Measurements from ENCODE around the gene CD300LB. TPM values are rescaled to one million over a fixed set of nuclear protein-coding genes. Genes with fewer than 3 reads are reported as not detected.
"Not testable (repeated sequence)": the region's sequence is repeated elsewhere in the genome, so short reads cannot be mapped to it uniquely, and the experiment has no call there.

CD300LB gene
- under 1 TPM; 0.22 to 0.44 (median 0.25) TPM for polyA plus RNA-seq (ENCODE audit: insufficient read depth in 1 of 5, insufficient read length in 5 of 5, low replicate concordance in 1 of 5)
- long read RNA-seq, donor 1, result 0 reads
- long read RNA-seq, donor 2, result 0 reads
- long read RNA-seq, donor 3, result 0 reads
- long read RNA-seq, donor 4, result 0 reads
- long read RNA-seq, donor 5, result 0 reads
- long read RNA-seq, donor 6, result 0 reads
- long read RNA-seq, donor 7, result 0 reads
- long read RNA-seq, donor 8, result 0 reads

DNA sequence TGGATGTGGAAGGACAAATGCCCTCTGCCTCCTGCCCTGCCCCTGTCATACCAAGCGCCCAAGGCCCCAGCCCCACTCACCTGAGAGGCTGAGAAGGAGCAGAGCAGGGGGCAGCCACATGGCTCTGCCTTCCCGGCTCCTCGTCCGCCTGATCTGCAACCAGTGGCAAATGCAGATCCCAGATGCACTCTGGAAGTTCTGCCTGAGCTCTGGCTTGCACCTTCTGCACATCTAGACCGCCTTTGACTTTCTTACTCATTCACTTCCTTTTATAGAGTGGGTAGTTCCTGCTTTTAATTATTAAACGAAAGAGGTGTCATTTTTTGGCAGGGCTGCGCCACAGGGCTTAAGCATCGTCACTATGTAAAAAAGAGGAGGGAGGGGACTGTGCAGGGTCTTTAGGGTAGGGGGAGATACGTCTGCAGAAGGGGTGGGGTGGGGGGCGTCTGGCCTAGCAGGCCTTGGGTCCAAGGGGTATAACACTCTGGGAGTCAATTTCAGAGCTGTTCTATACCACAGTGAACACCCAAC lies at the start of gene CD300LB:
CD300LB (minus strand) TSS at position 245 of the 531 bp plus-strand sequence; CDS start at position 120, 125 bp downstream.
- DNase-seq, result no peak

DNA sequence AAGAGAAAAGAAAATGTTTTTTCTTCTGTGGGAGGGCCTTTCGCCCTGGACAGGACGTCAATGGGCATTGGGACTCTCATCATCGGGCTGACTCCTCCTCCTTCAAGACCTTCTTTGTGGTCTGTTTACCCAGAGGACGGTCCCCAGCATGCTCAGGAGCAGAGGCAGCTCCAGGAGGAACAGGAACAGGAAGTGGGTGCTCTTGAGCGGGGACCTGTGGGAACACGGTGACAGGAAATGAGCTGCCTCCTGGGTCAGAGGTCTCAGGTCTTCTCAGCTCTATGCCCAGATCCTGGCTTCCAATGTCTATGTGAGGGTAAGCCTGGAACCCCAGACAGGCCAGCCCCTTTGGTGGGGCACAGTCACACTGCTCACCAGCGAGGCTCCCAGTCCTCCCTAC lies 48.6 kb upstream of the CD300LB start:
- no peak for DNase-seq

DNA sequence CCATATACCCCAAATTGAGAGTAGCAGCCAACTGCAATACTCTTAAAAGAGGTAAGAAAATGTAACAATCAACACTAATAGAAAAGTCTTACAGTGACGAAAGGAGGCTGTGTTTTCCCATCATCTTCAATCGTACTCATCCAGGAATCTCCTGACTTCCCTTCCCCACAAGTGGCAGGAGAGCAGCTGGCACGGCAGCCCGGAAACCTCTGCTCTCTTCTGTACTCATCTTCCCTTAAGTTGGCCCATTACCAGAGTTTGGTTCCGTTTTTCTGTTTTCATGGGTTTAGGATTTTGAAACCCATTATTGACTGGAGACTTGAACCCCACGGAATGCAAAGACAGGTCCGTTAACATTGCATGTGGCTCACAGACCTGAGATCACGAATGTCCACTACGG lies 47.7 kb upstream of the CD300LB start:
- DNase-seq, result no peak

DNA sequence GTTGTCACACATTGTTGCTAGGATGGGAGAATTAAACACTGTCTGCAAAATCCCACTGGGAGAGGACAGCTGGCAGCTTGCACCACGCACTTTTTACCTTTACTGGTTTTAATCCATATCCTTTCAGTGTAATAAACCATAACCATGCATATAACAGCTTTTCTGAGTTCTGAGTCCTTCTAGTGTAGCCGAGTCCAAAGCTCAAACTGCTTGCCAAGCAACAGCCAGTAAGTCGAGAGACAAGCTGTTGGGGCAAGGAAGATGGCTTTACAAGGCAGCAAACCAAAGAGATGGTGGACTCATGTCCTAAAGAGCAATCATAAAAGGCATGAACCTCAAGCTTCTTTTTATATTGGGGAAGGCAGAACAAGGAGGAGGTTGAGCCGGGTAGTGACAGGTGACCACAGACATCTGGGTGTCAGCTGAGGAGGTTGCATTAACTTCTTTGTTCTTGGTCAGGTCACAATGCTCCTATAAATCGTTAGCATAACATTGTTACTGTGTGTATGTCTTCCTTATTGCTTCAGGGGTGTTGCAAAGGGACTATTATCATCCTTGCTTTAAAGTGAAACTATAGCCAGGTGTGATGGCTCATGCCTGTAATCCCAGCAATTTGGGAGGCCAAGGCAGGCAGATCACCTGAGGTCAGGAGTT lies 43.3 kb upstream of the CD300LB start:
- DNase-seq, result no peak

DNA sequence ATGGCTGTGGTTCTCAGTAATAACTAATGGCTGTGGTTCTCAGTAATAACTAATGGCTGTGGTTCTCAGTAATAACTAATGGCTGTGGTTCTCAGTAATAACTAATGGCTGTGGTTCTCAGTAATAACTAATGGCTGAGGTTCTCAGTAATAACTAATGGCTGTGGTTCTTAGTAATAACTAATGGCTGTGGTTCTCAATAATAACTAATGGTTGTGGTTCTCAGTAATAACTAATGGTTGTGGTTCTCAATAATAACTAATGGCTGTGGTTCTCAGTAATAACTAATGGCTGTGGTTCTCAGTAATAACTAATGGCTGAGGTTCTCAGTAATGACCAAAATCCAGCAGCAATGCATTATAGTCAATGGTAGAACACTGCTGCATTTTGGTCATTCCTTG lies 42.4 kb upstream of the CD300LB start:
- DNase-seq, result not testable (repeated sequence)

DNA sequence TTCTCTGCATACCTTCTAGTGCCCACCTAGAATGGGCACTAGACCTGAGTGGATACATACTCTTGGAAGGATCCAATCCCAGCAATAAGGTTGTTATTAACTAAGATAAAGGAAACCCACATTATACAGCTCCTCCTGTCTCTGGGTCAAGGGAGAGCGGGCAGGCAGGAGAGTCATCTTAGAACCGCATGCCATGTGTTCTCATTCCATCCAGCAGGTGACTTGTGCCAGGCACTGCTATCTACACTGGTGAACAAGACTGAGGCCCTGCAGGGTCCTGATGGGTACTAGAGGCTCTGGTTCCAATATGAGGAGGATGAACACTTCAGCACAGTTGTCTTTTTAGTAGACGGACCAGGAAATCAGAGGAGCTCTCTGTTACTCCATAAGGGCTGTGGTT lies 41.9 kb upstream of the CD300LB start:
- no peak for DNase-seq

DNA sequence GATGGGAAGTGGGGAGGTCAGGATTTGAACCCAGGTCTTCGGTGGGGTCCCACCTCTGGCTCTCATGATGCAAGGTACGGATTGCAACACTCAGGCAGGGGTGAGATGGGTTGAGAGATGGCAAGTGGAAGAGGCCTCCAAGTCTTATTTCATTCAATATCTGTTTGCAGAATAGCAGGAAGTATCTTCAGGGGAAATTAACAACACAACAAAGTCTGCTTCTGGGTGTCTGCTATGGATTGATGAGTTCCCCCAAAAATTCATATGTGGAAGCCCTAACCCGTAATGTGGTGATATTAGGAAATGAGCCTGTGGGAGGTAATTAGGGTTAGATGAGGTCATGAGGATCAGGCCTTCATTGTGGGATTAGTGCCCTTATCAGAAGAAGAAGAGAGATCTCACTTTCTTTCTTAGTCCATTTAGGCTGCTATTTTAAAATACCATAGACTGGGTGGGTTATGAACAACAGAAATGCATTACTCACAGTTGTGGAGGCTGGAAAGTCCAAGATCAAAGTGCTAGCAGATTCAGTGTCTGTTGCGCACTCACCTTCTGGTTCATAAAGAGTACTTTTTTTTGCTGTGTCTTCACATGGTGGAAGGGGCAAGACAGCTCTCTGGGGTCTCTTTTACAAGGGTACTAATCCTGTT lies 40.5 kb upstream of the CD300LB start:
- DNase-seq, result no peak

DNA sequence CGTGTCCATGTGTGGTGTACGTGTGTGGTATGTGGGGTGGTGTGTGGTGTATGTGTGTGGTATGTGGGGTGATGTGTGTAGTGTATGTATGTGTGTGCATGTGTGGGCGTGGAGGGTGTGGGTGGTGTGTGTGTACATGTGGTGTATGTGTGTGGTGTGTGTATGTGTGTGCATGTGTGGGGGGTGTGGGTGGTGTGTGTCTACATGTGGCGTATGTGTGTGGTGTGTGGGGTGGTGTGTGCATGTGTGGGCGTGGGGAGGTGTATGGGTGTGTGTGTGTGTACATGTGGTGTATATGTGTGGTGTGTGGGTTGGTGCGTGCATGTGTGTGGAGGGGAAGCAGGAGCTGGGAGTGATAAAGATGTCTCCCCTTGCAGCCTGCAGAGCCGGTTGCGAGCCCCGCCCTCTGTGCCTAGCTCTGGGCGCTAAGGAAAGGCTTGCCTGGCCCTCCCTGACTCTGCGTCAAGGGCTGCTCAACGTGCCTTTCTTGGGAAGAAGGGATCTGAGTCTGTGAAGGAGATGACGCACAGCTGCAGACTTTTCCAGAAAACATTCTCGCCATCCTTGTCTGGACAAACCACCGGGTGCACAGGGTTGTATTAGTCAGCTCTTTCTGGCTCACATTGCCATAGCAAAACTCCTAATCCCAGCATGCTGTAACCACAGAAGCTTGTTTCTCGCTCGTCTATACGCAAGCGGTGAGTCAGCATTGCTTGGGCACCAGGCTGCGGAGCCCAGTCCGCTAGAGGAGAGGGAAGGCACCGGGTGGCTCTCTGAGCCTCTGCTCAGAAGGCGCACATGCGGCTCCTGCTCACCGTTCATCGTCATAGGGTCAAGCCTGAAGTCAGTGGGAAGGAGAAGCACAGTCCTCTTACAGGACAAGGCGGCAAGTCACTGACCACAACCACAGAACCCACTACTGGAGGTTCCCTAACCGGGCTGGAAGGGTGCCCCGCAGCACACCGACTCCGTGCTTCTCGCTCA lies 38.0 kb upstream of the CD300LB start:
- peak in 1 of 2 donors; percentile 2 for DNase-seq

DNA sequence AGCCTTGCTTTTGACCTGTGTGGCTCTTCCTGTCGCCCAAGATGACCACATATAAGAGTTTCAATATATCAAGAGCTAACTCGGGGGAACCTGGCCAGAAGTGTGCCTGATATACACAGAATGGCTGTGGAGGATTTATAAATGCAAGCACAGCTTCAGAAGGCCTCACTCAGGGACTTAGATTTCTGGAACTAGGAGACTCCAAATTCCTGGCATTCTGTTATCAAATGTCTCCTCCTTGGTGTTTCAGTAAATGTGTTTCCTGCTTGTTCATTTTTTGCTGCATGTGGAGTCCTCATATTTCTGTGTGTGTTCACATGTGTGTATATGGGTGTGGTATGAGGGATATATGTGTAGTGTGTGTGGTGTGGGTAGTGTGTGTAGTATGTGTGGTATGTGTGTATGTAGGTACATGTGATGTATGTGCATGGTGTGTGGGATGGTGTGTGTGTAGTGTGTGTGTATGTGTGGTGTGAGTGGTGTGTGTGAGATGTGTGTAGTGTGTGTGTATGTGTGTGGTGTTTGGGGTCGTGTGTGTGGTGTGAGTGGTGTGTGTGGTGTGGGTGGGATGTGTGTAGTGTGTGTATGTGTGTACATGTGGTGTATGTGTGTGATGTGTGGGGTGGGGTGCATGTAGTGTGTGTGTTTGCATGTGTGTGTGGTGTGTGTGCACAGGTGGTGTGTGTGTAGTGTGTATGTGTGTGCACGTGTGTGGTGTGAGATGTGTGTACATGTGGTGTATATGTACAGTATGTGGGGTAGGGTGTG lies 37.0 kb upstream of the CD300LB start:
- no peak for DNase-seq

DNA sequence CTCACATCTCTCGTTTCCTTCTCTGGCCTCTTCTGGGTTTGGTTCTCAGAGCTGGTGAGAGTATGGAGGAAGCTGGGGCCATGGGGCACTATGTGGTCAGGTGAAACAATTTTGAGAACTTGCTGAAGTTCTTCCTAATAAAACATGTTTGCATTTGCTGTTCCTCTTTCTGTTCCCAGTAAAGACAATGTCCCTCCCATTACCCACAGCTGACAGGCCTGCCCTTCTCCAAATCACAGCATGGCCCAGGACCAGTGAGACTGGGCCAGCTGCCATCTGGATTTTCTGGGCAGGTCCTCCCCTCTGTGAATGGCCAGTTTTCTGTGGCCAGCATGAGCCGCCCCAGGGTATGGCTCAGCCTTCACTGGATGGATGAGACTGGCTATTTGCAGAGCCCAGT lies 36.1 kb upstream of the CD300LB start, which contains the start of gene CD300H:
CD300H (minus strand) TSS at position 113 of the 400 bp plus-strand sequence.
- DNase-seq, result no peak

DNA sequence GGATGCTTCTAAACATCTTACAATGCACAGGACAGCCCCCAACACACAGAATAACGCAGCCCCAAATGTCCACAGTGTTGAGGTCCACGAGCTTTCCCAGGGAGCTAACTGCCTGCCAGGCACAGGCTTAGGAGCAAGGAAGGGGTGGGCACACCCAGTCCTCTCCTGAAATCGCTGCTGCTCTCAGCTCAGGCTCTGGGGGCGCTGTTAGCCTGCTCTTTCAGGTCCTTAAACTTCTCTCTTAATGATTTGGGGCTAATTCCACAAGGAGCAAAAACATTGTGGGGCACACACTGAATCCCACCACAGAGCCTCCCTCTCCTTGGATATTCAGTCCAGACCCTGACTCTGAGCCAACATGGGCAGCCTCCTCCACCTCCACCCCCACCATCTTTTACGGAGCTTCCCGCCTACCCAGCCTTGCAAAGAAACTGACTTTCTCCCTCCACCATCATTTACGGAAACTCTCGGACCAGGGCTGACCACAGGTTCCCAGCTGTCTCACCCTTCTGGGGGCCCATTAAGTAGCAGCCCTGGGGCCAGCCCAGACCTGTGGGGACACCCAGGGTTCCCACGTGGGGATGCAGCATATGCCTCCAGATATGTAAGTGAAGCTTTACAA lies 35.0 kb upstream of the CD300LB start:
- peak in 1 of 2 donors; percentile 2 for DNase-seq

DNA sequence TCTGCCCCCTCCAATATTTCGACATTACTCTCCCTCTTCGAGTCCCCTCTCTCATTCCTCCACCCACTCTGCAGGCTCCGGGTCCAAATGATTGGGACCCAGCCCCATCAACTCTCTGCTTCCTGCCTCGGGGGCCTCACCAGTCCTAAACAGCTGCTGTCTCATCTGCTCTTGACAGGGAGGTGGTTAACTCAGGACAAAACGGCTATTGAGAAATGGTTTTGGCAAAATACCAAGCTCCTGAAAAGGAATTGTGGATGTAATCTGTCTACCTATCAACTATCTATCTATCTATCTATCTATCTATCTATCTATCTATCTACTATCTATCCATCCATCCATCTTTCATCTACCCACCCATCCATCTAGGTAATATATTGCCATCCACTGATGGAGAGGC lies 33.9 kb upstream of the CD300LB start:
- DNase-seq, result no peak

DNA sequence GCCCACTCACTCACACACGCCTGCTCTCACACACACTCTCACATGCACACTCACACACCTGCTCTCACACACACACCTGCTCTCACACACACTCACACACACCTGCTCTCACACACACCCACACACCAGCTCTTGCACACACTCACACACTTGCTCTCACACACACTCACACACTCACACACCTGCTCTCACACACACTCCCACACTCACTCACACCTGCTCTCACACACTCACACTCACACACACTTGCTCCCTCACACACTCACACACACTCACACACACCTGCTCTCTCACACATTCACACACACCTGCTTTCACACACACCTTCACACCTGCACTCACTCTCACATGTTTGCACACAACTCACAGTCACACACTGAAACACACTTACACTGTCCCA lies 32.1 kb upstream of the CD300LB start:
- no peak for DNase-seq

DNA sequence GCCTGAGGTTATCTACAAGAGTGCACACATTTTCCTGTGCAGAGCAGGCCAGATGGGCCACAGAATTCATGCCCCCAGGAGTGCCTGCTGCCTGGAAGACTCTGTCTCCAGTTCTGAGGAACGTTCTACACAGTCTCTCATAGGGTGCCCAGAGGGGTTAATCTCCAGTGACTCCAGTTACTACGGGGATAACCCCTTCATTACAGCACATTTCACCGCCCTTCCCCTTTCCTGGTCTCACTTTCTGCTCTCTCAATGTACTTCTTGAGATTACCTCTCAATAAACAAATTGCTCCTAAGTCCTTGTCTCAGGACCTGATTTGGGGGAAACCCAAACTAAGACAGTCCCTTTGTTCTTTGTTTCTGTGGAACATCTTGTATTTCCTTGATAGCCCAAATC lies 30.3 kb upstream of the CD300LB start:
- DNase-seq, result no peak

DNA sequence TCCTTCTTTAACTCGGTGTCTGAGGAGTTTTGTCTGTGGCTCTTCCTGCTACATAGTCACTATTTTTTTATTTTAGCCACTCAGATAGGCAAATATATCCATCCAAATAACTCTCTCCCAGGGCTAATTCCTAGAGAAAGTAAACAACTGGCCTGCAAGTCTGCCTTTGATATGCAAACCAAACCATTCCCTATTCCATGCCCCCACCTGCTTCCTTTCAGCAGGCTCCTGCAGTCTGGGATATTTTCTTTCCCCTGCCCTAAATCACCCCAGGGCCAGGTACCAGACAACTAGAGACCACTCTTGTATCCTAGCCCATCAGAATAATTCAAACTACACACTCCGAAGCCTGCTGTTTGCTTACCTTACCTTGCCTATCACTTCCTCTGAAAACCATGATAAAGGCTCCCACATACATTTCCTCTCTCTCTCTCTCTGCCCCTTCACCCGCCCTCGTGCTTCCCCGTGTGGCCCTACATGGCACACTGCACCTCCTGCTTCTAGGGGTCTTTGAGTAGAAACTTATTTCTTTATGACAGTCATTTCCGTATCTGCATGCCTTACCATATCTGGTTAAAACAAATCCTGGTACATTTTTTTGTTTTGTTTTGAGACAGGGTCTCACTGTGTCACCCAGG lies 27.7 kb upstream of the CD300LB start:
- DNase-seq, result no peak

DNA sequence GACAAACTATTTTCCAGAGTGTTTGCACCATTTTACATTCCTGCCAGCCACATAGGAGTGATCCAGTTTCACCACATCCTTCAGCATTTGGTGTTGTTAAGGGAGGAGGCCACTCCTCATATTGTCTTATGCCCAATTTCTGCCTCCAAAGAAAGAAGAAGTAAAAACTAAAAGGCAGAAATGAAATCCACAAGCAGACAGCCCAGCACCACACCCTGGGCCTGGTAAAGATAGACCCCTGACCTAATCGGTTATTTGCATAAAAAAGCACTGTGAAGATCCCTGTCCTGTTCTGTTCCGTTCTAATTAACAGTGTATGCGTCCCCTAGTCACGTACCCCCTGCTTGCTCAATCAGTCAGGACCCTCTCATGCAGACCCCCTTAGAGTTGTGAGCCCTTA lies 27.1 kb upstream of the CD300LB start:
- DNase-seq, result not testable (repeated sequence)

DNA sequence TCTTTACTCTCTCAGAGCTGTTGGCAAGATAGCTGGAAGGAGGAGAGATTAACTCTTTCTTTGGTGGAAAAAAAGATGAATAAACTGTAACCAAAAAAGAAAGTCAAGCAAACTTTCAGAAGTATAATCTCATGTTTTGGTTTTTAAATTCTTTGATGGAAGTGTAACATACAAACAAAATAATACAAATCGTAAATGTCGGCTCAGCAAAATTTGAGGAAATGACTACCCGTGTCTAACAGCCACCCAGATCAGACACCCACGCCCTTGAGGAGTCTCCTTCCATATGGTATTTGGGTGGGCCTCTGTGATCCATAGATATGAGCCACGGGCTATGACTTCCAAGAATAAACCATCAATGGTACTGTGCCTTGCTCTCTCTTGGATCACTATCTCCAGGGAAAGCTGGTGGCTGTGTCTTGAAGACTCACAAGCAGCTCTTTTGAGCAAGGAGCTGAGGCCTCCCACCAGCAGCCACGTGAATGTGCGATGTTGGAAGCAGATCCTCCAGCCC lies 24.2 kb upstream of the CD300LB start:
- DNase-seq, result no peak

DNA sequence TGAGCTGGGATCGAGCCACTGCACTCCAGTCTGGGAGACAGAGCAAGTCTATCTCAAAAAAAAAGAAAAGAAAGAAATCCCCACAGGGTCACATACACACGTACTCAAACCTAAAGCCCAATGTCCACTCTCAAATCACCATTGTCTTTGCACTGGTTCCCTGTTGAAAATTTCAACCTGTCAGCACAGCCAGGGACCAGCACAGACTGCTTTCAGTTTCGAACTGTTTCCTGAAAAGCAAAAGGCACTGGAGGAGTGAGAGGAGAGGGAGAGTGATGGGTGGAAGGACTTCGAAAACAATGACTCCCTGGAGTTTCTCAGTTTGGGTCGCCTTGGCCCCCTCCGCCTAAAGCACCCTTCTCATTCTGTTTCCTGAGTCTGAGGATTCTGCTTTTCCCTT lies 23.6 kb upstream of the CD300LB start:
- DNase-seq, result no peak

DNA sequence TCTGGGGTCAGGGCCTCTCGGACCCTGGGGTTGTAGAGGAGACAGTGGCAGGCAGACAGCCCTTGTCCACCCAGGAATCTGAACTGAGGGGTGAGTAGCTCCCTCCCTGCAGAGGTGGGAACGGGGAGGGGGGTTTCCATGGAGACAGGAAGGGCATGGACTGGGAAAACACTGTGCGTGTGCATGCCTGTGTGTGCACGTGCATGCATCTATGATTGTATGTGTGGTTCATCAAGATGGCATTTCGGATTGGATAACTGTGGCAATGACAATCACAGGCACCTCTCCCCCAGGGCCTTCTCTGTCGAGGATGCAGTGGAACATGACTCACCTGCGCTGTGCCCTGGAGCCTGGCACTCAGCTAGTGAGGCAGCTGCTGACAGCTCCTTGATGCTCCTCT lies 20.8 kb upstream of the CD300LB start:
- no peak for DNase-seq

DNA sequence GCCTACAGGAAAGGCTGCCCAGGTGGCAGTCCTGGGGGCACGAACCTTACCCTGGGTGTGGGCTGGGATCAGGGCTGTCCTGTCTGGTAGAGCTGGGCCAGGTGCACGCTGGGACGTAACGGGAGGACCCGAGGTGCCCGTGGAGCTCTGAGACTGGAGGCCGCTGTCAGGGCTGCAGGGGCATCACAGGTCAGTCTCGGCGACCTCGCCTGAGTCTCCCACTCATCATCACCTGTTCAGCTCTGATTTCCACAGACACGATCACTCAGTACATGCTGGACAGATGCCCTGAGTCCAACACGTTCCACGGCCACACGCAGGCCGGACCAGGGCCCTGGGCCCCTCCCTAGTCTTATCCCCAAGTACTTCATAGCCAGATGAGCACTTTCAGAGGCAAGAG lies 19.3 kb upstream of the CD300LB start:
- DNase-seq, result no peak

All from right lung (tissue), 10 donors.